Psoas muscle (tissue), 8 donors: ENCODE results near the gene APOC3. TPM values are rescaled to one million over a fixed set of nuclear protein-coding genes. Genes with fewer than 3 reads are reported as not detected.
"Not testable (repeated sequence)": the region's sequence is repeated elsewhere in the genome, so short reads cannot be mapped to it uniquely, and the experiment has no call there.

Experiments
- ATAC-seq, 4 donors: fragments of 200-7000 bp; cut with Tn5 transposase; one replicate each; pipeline ENCODE4 v1.9.1; 2020; ENCODE audit warnings: moderate library complexity in 3 of 4, mild to moderate bottlenecking in 2 of 4
- DNase-seq, 2 donors: peaks; one replicate each; pipeline ENCODE4 v3.0.0-alpha.2; 2020
- H3K27ac ChIP-seq: fragments of 200-600 bp; one replicate; pipeline ENCODE4 v1.8.0; 2022
- H3K27me3 ChIP-seq, 3 donors: fragments of 200-600 bp in 1 of 3; one replicate each; pipeline versions ENCODE4 v1.6.1 to v1.8.0; 2013 to 2022; ENCODE audit warnings: low read length in 2 of 3, mild to moderate bottlenecking in 2 of 3, moderate library complexity in 1 of 3; ENCODE audit not compliant: insufficient read depth in 3 of 3
- H3K36me3 ChIP-seq, 2 donors: fragments of 200-600 bp in 1 of 2; one replicate each; pipeline versions ENCODE4 v1.6.1 to v1.8.0; 2013 to 2022; ENCODE audit warnings: low read depth in 1 of 2, mild to moderate bottlenecking in 1 of 2, moderate library complexity in 1 of 2; ENCODE audit not compliant: insufficient read depth in 1 of 2
- H3K4me1 ChIP-seq: fragments of 200-600 bp; one replicate; pipeline ENCODE4 v1.8.0; 2022
- H3K4me3 ChIP-seq: fragments of 200-600 bp; one replicate; pipeline ENCODE4 v1.8.0; 2022; ENCODE audit warnings: mild to moderate bottlenecking
- H3K9me3 ChIP-seq: fragments of 200-600 bp; one replicate; pipeline ENCODE4 v1.8.0; 2022
- WGBS, 3 donors: extraction: QIAGEN DNeasy Blood & Tissue Kit; methylation state at CpG; one replicate each; pipeline versions ENCODE4 v1.1.6 to v1.1.7; 2013; 5-methylcytosine and 5-hydroxymethylcytosine counted together
- intact Hi-C, 2 donors: fragments of 100-400 bp; cut with DNase I; formaldehyde crosslinking; loops; one replicate each; pipeline versions ENCODE4 v1.11.0 to v1.14.2; 2022
- polyA plus RNA-seq, 3 donors: library from polyadenylated mRNA; stranded (reverse); fragments of 200-250 nt; gene quantifications; one replicate each; pipeline ENCODE4 v1.2.3, GENCODE V29; 2013
- total RNA-seq, 4 donors: library from RNA; stranded (reverse); fragmentation: NEBNext Ultra II Directional in 2 of 4; extraction: Animal tissue kit (Norgen Biotek cat#: 25700) in 2 of 4; gene quantifications; one replicate each; pipeline versions ENCODE4 v1.2.1 to v1.2.4, GENCODE V29; 2021 to 2023
- TF ChIP-seq, protein P1 (sequence below): fragments of 200-600 bp; IDR thresholded peaks from one replicate; pipeline ENCODE4 v1.8.0; 2022; ENCODE audit warnings: antibody characterized with exemption
- donor health status: healthy with polysubstance abuse.
- donor health status: DM: no; HTN: no; CAD: no; lungs with moderate emphysema.
- donor health status: Bipolar disorder and iron deficiency.
- donor health status: healthy.
- donor health status: DM: yes; HTN: yes; CAD: no.
- donor health status: DM: no; HTN: no; CAD: no.
- donor health status: DM: no; HTN: no; CAD: no.
- donor health status: DM: yes; HTN: yes; CAD: no.

APOC3 gene
- total and polyA plus RNA-seq, 7 donors = 0.26 to 2.2 (median 0.46) TPM; not detected in 4

DNA sequence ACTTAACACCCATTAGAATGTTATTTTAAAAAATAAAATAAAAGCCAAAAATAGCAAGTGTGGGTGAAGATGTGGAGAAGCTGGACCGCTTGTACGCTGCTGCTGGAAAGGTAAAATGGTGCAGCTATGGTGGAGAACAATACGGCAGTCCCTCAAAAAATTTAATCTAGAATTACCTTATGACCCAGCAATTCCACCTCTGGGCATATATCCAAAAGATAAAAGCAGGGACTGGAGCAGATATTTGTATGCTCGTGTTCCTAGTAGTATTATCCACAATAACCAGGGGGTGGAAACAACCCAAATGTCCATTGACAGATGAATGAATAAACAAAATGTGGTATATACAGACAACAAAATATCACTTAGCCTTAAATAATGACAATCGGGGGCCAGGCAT, 31.9 kb upstream of the APOC3 start:
- no peak for DNase-seq
- ATAC-seq = no peak
- Histone ChIP-seq H3K27me3 (no peaks in the 10 kb centered on the region), H3K4me3 (no peak overlapping the region), H3K36me3 (no peaks in the 10 kb centered on the region), H3K4me1 (no peaks in the 10 kb centered on the region), H3K27ac (no peak overlapping the region), H3K9me3 (no peaks in the 10 kb centered on the region)
- intact Hi-C loops = no loop called here
- TF ChIP-seq, protein P1, sequence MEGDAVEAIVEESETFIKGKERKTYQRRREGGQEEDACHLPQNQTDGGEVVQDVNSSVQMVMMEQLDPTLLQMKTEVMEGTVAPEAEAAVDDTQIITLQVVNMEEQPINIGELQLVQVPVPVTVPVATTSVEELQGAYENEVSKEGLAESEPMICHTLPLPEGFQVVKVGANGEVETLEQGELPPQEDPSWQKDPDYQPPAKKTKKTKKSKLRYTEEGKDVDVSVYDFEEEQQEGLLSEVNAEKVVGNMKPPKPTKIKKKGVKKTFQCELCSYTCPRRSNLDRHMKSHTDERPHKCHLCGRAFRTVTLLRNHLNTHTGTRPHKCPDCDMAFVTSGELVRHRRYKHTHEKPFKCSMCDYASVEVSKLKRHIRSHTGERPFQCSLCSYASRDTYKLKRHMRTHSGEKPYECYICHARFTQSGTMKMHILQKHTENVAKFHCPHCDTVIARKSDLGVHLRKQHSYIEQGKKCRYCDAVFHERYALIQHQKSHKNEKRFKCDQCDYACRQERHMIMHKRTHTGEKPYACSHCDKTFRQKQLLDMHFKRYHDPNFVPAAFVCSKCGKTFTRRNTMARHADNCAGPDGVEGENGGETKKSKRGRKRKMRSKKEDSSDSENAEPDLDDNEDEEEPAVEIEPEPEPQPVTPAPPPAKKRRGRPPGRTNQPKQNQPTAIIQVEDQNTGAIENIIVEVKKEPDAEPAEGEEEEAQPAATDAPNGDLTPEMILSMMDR = no peak
- WGBS, 3 donors = 87 to 90% (median 88%) methylated on average over 5 of the region's 5 CpGs

DNA sequence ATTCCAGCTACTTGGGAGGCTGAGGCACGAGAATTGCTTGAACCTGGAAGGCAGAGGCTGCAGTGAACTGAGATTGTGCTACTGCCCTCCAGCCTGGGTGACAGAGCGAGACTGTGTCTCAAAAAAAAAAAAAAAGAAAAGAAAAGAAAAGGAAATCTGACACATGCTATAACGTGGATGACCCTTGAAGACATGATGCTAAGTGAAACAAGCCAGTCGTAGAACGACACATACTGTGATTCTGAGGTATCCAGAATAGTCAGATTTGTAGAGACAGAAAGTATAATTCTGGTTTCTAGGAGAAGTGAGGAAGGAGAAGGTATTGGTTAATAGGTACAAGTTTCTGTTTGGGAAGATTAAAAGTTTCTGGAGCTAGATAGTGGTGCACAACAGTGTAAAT, 31.3 kb upstream of the APOC3 start:
- intact Hi-C loops = no loop called here
- WGBS, 3 donors = 77 to 83% (median 82%) methylated on average over 5 of the region's 5 CpGs
- no peaks in the 10 kb centered on the region for H3K36me3 ChIP-seq
- no peak for DNase-seq
- no peaks in the 10 kb centered on the region for H3K9me3 ChIP-seq
- H3K27me3 ChIP-seq = no peaks in the 10 kb centered on the region
- H3K4me3 ChIP-seq = no peak overlapping the region
- H3K4me1 ChIP-seq = no peaks in the 10 kb centered on the region
- no peak for ATAC-seq
- no peak overlapping the region for H3K27ac ChIP-seq
- TF ChIP-seq, protein P1 = no peak

DNA sequence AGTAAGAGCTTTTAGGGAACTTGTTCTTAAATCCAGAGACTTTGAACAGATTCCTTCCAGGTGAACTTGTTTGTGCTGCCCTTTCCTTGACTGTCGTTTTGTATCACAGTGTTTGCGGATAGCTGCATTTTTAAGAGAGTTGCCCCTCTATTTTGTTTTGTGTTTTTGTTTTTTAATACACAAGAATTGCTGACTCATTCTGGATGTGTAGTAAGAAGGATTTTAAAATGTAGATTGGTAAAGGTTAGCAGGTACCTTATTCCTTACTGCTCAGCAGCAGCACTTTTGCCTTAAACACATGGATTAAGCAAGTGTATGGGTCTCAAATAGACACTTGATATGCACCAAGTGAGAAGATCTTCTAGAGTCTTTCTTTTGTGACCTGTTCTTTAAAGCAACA, 29.1 kb upstream of the APOC3 start:
- Histone ChIP-seq H3K4me3 (no peak overlapping the region), H3K27me3 (no peaks in the 10 kb centered on the region), H3K9me3 (no peaks in the 10 kb centered on the region), H3K27ac (no peak overlapping the region), H3K36me3 (no peaks in the 10 kb centered on the region), H3K4me1 (no peaks in the 10 kb centered on the region)
- DNase-seq = no peak
- intact Hi-C loops = no loop called here
- ATAC-seq = no peak
- TF ChIP-seq, protein P1 = no peak
- WGBS, 3 donors = 87 to 95% (median 93%) methylated on average over 2 of the region's 2 CpGs

DNA sequence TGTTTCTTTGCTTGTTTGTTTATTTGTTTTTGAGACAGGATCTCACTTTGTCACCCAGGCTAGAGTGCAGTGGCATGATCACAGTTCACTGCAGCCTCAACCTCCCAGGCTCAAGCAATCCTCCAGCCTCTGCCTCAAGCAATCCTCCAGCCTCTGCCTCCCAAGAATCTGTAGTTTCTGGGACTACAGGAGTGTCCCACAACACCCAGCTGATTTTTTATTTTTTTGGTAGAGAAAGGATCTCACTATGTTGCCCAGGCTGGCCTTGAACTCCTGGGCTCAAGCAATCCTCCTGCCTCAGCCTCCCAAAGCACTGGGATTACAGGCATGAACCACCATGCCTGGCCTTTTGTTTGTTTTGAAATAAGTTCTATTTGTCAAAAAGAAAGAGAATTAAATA, 28.0 kb upstream of the APOC3 start:
- ATAC-seq, H3K4me1 ChIP-seq, H3K27me3 ChIP-seq, H3K4me3 ChIP-seq, H3K27ac ChIP-seq, H3K36me3 ChIP-seq, DNase-seq, H3K9me3 ChIP-seq, intact Hi-C loops: not testable (repeated sequence)

DNA sequence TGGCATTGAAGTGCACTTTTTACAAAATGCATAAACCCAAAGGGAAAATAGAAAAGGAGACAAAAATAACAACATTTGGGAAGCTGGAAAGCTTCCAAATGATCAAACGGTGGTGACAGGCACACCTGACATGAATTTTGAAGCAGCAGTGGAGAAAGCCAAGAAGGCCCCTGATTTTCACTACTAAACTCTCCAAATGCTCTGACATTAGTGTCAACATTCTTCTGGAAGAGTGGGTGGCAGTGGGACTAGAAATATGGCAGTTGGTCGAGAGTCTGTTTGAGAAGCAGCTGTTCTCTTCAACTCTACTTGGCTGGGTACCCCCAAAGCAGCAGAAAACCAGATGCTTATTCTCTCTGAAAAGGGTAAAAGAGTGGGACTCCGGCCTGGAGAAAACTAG, 25.7 kb upstream of the APOC3 start:
- WGBS, 3 donors = 36 to 44% (median 38%) methylated on average over 3 of the region's 3 CpGs
- no peak for ATAC-seq
- no peak overlapping the region for H3K27ac ChIP-seq
- intact Hi-C loops = no loop called here
- no peaks in the 10 kb centered on the region for H3K36me3 ChIP-seq
- no peaks in the 10 kb centered on the region for H3K27me3 ChIP-seq
- no peaks in the 10 kb centered on the region for H3K9me3 ChIP-seq
- TF ChIP-seq, protein P1 = no peak
- H3K4me1 ChIP-seq = no peaks in the 10 kb centered on the region
- no peak overlapping the region for H3K4me3 ChIP-seq
- DNase-seq = no peak
